ENCODE results near the gene ADH6.
"Not testable (repeated sequence)": the region's sequence is repeated elsewhere in the genome, so short reads cannot be mapped to it uniquely, and the experiment has no call there.

ADH6 gene

DNA sequence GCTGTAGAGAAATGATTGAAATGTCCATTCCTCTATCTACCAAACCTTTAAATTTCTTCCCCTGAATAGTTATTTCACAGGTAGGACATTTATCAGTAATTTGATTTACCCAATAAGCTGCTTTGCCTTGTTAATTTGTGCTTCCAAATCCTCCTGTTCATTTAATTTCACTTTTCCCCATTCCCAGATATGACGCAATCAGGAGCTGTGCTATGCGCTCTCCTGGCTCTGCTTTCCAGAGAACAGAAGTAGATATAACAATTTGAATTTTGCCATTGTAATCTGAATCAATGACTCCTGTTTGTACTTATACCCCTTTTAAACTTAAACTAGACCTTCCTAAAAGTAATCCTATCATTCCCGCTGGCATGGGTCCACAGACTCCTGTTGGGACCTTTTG is 29.1 kb downstream of the ADH6 start:
- DNase-seq = not testable (repeated sequence)

DNA sequence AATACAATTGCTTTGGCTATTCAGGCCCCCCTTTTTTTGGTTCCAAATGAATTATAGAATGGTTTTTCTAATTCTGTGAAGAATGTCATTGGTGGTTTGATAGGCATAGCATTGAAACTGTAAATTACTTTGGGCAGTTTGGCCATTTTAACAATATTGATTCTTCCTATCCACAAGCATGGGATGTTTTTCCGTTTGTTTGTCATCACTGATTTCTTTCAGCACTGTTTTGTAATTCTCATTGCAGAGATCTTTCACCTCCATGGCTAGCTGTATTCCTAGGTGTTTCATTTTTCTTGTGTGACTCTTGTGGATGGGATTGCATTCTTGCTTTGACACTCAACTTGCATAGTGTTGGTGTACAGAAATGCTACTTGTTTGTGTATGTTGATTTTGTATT is 33.0 kb downstream of the ADH6 start:
- no peak for DNase-seq

- no peak for DNase-seq
These were observed 33.5 kb downstream of the ADH6 start for GRCh38 chr4:99185581-99185980.

GRCh38 chr4:99180382-99181070 is 38.5 kb downstream of the ADH6 start:
- no peak for DNase-seq

GRCh38 chr4:99179626-99180025 is 39.4 kb downstream of the ADH6 start:
- no peak for DNase-seq

DNA sequence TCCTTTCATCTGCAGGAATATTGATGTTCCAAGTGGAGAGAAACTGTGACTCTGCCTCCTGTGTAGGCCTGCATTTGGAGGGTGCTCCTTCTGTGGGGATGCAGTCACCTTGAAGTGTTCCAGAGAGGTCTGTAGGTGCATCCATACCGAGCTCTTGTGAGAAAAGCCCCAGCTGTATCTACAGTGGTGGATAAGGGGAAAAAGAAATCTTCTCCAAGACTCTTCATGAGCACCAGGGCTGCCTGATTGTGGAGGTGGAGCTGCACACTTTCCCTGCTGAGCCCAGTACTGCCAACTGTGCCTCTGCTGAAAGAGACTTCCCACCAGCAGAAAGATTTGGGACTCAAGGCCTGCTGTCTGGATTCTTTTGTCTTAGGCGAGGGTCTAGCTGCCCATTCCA is 39.9 kb downstream of the ADH6 start:
- DNase-seq = no peak

- DNase-seq = no peak
These were observed 52.5 kb downstream of the ADH6 start for GRCh38 chr4:99166544-99166943.

DNA sequence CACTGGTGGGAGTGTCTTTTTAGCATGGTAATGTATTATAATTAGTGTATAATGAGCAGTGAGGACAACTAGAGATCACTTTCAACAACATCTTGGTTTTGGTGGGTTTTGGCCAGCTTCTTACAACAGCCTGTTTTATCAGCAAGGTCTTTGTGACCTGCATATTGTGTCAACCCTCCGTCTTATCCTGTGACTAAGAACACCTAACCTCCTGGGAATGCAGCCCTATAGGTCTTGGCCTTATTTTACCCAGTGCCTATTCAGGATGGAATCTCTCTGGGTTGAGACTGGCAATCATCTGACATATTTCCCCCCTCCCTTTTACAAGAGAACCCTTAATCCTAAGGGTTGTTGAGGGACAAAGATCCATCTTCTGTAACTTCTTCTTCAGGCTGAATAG is 53.1 kb downstream of the ADH6 start:
- no peak for DNase-seq

DNA sequence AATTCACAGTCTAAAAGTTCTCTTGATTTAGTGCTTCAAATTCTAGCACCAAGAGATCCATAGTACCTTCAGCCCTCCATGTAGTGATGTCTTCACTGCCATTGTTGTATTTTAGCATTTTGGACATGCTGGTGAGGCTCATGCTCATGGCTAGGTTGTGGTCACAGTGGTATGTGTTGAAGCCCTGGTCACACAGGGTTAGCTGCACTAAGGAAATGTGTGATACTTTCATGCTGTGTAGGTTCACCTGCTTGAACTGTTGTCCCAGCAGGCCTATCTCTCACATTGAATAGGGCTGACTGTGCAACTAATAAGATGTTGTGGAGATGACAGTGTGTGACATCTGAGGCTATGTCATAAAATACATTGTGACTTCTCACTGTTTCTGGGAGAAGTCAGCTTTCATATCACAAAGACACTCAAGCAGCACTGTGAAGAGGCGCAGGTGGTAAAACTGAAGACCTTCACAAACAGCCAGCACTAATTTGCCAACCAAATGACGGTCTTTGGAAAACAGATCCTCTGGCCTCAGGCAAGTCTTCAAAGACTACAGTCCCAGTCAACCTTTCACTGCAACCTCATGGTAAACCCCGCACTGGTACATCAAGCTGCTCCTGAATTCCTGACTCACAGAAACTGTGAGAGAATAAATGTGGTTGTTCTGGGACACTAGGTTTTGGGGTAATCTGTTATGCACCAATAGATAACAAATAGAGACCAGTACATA is 57.5 kb downstream of the ADH6 start:
- DNase-seq = no peak

DNA sequence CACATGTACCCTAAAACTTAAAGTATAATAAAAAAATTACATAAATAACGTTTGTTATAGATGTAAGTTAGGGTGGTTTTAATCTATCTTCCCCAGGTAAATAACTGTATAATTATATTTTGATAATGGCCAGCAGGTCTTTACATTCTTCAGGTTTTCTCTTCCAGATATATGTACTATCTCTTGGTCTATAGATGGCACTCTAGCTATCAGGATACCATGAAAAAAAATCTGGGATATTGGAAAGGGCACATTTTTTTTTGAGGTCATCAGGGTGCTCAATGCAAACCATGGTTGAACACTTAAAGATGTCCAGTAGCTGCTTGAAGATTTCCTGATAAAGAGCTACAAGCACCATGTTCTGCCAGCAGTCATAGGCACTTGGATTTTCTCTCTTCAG is 59.3 kb downstream of the ADH6 start:
- DNase-seq = no peak

DNA sequence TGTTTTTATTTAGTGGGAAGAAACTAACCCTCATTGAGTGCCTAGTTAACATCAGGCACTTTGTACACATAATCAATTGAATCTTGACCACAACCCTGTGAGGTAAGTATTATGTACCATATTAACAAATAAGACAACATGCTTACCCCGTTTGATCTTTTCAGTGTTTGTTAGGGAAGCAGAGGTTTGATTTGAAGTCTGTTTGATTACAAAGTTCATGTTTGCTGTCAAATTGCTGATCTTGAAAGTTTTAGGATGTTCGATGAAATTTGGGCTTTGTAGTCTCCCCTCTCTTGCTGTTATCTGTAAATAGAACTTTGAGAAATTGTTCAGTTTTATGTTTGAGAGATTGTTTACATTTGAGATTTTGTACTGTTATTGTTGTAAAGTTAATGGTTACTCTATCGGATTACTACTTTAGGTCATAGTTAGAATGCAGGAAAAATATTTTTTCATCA is 61.5 kb downstream of the ADH6 start:
- no peak for DNase-seq

DNA sequence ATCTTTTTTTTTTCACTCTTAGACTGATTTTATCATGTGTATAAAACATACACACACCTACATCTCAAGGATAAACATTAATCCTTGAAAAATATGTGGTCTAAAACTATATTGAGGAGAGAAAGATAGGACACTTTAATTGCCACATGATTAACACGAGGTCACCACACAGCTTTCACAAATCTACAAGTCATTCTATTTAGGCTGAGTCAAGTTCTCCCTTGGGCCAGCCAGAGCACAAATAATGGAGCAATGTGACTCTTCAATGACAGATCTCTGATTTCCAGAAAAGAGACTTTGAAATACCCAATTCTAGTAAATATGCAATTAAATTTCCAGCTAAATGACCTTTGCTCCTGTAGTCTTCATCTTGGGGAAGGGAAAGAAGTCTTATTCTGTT is 62.1 kb downstream of the ADH6 start:
- no peak for DNase-seq

- DNase-seq = no peak
These were observed 64.2 kb downstream of the ADH6 start for GRCh38 chr4:99154658-99155342.

All from NCI-H1930 (cell line).